Measurements from ENCODE around the gene SF1. TPM values are rescaled to one million over a fixed set of nuclear protein-coding genes. Genes with fewer than 3 reads are reported as not detected.

The SF1 gene
- total RNA-seq, 1 donor from 2014 or later: 93.2 TPM

Other genes starting within 250 kb of the SF1 start
- not detected for gene SLC22A11, start 222.6 kb downstream of the SF1 start, total RNA-seq
- gene SLC22A12, start 187.3 kb downstream of the SF1 start, total RNA-seq: not detected
- gene NRXN2, start 55.3 kb downstream of the SF1 start, total RNA-seq: 157 TPM
- gene RASGRP2, start 34.4 kb downstream of the SF1 start, total RNA-seq: 22.9 TPM
- gene PYGM, start 18.6 kb downstream of the SF1 start, total RNA-seq: 1.5 TPM
- gene MAP4K2, start 24.7 kb upstream of the SF1 start, total RNA-seq: 7.4 TPM
- gene MEN1, start 32.0 kb upstream of the SF1 start, total RNA-seq: 15.0 TPM
- 0.25 TPM for gene CDC42BPG, start 66.1 kb upstream of the SF1 start, total RNA-seq
- gene EHD1, start 100.1 kb upstream of the SF1 start, total RNA-seq: 17.7 TPM
- 5.7 TPM for gene ATG2A, start 138.7 kb upstream of the SF1 start, total RNA-seq
- 26.6 TPM for gene PPP2R5B, start 146.1 kb upstream of the SF1 start, total RNA-seq
- not detected for gene GPHA2, start 157.4 kb upstream of the SF1 start, total RNA-seq
- gene MAJIN, start 193.6 kb upstream of the SF1 start, total RNA-seq: not detected
- not detected for gene BATF2, start 218.4 kb upstream of the SF1 start, total RNA-seq
- 47.0 TPM for gene ARL2, start 235.6 kb upstream of the SF1 start, total RNA-seq
- 11.8 TPM for gene SNX15, start 248.9 kb upstream of the SF1 start, total RNA-seq